Stomach smooth muscle (tissue), 2 donors: ENCODE data around the gene PLG.
"Not testable (repeated sequence)": the region's sequence is repeated elsewhere in the genome, so short reads cannot be mapped to it uniquely, and the experiment has no call there.

Experiments
- H3K27ac ChIP-seq: one replicate; pipeline ENCODE4 v1.7.0; 2013; ENCODE audit warnings: mild to moderate bottlenecking, low read length, inconsistent platforms
- H3K27me3 ChIP-seq, 2 donors: one replicate each; pipeline ENCODE4 v1.7.0; 2013; ENCODE audit warnings: low read length in 2 of 2; ENCODE audit not compliant: insufficient read depth in 2 of 2, control insufficient read depth in 1 of 2
- H3K36me3 ChIP-seq, 2 donors: one replicate each; pipeline ENCODE4 v1.7.0; 2013; ENCODE audit warnings: low read length in 2 of 2; ENCODE audit not compliant: control insufficient read depth in 2 of 2, insufficient read depth in 2 of 2
- H3K4me1 ChIP-seq: one replicate; pipeline ENCODE4 v1.7.0; 2013; ENCODE audit warnings: low read length; ENCODE audit not compliant: control insufficient read depth, insufficient read depth
- H3K4me3 ChIP-seq, 2 donors: one replicate each; pipeline ENCODE4 v1.7.0; 2013; ENCODE audit warnings: low read length in 2 of 2
- H3K9ac ChIP-seq, 2 donors: one replicate each; pipeline ENCODE4 v1.7.0; 2013; ENCODE audit warnings: low read length in 2 of 2, mild to moderate bottlenecking in 1 of 2
- H3K9me3 ChIP-seq, 2 donors: one replicate each; pipeline ENCODE4 v1.7.0; 2013; ENCODE audit warnings: low read length in 2 of 2; ENCODE audit not compliant: control insufficient read depth in 2 of 2
- donor health status: healthy.
- donor health status: Pancreatic carcinoma.

The PLG gene

DNA sequence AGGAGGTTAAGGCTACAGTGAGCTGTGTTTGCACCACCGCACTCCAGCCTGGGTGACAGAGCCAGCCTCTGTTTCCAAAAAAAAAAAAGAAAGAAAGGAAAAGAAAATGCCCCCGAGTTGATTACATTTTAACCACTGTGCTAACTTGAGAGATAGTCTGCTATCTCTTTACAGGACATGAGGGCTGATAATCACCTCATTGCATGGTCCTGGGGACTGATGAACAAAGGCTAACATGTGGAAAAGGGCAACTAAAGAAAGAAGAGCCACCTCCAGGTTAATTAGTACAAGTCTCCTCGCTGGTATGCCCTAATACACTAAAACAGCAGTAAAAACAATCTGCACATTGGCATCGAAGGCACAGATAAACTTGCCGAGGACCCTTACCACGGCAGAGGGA is 4.2 kb upstream of the PLG start:
- no peaks in the 10 kb centered on the region for H3K27me3 ChIP-seq
- H3K27ac ChIP-seq = no peak overlapping the region
- H3K9me3 ChIP-seq = no peaks in the 10 kb centered on the region
- no peaks in the 10 kb centered on the region for H3K4me1 ChIP-seq
- no peak overlapping the region for H3K9ac ChIP-seq
- H3K36me3 ChIP-seq = no peaks in the 10 kb centered on the region
- H3K4me3 ChIP-seq = no peak overlapping the region

DNA sequence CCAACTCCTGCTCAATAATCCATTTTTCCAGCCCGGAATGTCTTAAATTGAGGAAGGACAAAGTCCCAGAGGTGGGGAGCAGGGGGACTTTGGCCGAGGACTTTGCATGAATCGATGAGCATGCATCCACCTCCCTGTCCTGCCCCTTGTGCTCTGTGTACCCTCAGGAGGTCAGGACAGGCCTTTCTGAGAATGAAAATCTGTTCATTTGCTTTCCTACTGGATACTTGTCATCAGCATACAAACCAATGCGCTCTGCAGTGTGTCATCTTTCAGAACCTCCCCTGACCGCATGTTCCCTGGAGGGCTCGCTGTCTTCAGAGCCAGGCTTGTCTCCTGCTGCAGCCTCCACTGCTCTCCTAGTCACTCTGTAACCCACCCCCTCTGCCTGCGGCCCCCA is 2.6 kb downstream of the PLG start:
- not testable (repeated sequence) for H3K4me1 ChIP-seq, H3K36me3 ChIP-seq, H3K27ac ChIP-seq, H3K27me3 ChIP-seq, H3K4me3 ChIP-seq, H3K9me3 ChIP-seq, H3K9ac ChIP-seq

- H3K9ac ChIP-seq, H3K27ac ChIP-seq, H3K27me3 ChIP-seq, H3K4me1 ChIP-seq, H3K4me3 ChIP-seq, H3K36me3 ChIP-seq, H3K9me3 ChIP-seq: not testable (repeated sequence)
These were observed 6.9 kb downstream of the PLG start for GRCh38 chr6:160708993-160709392.

DNA sequence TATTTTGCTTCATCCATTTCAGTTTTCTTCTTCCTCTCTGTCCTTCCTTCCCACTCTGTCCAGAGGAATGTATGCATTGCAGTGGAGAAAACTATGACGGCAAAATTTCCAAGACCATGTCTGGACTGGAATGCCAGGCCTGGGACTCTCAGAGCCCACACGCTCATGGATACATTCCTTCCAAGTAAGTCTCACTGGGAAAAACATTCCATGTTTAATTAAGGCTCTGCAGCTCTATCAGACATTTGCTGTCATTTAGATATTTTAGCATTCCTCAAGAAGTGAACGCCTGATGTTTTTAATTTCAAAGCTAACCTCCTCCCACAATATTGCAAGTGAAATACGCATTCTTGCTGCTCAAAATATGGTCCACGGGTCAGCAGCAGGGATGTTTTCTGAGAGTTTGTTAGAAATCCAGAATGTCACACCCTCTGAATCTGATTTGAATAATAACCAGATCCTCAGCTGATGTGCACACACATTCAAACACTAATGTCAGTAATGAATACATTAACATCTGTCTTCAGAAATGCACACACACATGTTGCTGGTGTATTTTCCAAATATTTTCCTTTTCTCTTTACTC is 12.8 kb downstream of the PLG start:
- Histone ChIP-seq H3K4me3 (no peak overlapping the region), H3K9me3 (peaks cover 0 to 3% of the 10 kb centered on the region in 2 donors), H3K4me1 (no peaks in the 10 kb centered on the region), H3K36me3 (no peaks in the 10 kb centered on the region), H3K27ac (no peak overlapping the region), H3K9ac (no peak overlapping the region), H3K27me3 (no peaks in the 10 kb centered on the region)

- Histone ChIP-seq H3K4me1 (no peaks in the 10 kb centered on the region), H3K36me3 (no peaks in the 10 kb centered on the region), H3K27me3 (peaks cover 0 to 4% of the 10 kb centered on the region in 2 donors), H3K4me3 (no peak overlapping the region), H3K27ac (no peak overlapping the region), H3K9me3 (no peaks in the 10 kb centered on the region), H3K9ac (no peak overlapping the region)
These were observed 28.9 kb downstream of the PLG start for GRCh38 chr6:160730911-160731310.

GRCh38 chr6:160733050-160733646 is 31.1 kb downstream of the PLG start:
- no peaks in the 10 kb centered on the region for H3K9me3 ChIP-seq
- H3K27me3 ChIP-seq = peaks cover 0 to 4% of the 10 kb centered on the region in 2 donors
- H3K4me3 ChIP-seq = no peak overlapping the region
- H3K4me1 ChIP-seq = no peaks in the 10 kb centered on the region
- H3K36me3 ChIP-seq = no peaks in the 10 kb centered on the region
- no peak overlapping the region for H3K27ac ChIP-seq
- H3K9ac ChIP-seq = no peak overlapping the region

GRCh38 chr6:160734627-160735026 is 32.6 kb downstream of the PLG start:
- H3K9ac ChIP-seq = no peak overlapping the region
- H3K27ac ChIP-seq = no peak overlapping the region
- no peaks in the 10 kb centered on the region for H3K9me3 ChIP-seq
- H3K4me3 ChIP-seq = no peak overlapping the region
- H3K36me3 ChIP-seq = no peaks in the 10 kb centered on the region
- H3K27me3 ChIP-seq = peaks cover 0 to 4% of the 10 kb centered on the region in 2 donors
- no peaks in the 10 kb centered on the region for H3K4me1 ChIP-seq

DNA sequence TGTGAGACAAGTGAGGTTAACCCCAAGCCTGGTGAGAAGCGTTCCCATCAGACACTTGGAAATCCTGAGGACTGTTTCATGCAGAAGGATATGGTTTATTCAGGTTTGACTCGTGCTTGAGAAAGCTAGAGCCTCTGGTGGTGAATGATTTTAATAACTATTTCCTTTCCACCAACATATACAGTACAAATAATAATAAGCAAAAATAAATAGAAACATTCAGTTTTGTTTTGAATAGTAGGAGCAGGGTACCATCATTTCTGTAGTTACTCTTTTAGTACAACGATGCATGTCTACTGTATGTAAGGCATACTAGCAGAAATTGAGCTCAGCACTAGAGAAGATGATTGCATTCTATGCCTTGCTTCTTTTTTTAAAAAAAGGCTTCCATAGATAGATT is 33.5 kb downstream of the PLG start:
- Histone ChIP-seq H3K9ac (no peak overlapping the region), H3K36me3 (no peaks in the 10 kb centered on the region), H3K4me3 (no peak overlapping the region), H3K27me3 (peaks cover 0 to 4% of the 10 kb centered on the region in 2 donors), H3K27ac (no peak overlapping the region), H3K4me1 (no peaks in the 10 kb centered on the region), H3K9me3 (no peaks in the 10 kb centered on the region)

- Histone ChIP-seq H3K9ac (no peak overlapping the region), H3K27ac (no peak overlapping the region), H3K4me1 (no peaks in the 10 kb centered on the region), H3K36me3 (no peaks in the 10 kb centered on the region), H3K4me3 (no peak overlapping the region), H3K9me3 (no peaks in the 10 kb centered on the region), H3K27me3 (no peaks in the 10 kb centered on the region)
These were observed 35.9 kb downstream of the PLG start for GRCh38 chr6:160737934-160738333.

GRCh38 chr6:160739955-160740354 is 37.9 kb downstream of the PLG start:
- Histone ChIP-seq H3K9me3 (no peaks in the 10 kb centered on the region), H3K4me3 (no peak overlapping the region), H3K27me3 (no peaks in the 10 kb centered on the region), H3K4me1 (no peaks in the 10 kb centered on the region), H3K36me3 (no peaks in the 10 kb centered on the region), H3K9ac (no peak overlapping the region), H3K27ac (no peak overlapping the region)

DNA sequence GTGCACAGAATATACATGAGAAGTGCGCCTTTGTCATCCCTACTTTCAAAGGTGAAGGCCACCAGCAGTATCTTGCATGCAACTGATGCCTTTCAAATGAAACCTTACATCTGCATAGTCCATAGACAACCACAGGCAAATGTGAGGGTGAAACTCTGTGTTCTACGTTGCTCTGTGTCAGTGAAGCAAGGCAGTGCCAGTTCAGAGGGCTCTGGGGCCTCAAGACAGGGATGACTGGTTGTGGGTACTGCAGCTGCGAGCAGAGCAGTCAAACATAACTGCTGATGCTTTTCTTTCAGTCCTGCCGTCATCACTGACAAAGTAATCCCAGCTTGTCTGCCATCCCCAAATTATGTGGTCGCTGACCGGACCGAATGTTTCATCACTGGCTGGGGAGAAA is 39.0 kb downstream of the PLG start:
- not testable (repeated sequence) for H3K9ac ChIP-seq, H3K27me3 ChIP-seq, H3K36me3 ChIP-seq, H3K9me3 ChIP-seq, H3K27ac ChIP-seq, H3K4me1 ChIP-seq, H3K4me3 ChIP-seq
